Measurements from ENCODE around the gene NDUFB10.

DNA sequence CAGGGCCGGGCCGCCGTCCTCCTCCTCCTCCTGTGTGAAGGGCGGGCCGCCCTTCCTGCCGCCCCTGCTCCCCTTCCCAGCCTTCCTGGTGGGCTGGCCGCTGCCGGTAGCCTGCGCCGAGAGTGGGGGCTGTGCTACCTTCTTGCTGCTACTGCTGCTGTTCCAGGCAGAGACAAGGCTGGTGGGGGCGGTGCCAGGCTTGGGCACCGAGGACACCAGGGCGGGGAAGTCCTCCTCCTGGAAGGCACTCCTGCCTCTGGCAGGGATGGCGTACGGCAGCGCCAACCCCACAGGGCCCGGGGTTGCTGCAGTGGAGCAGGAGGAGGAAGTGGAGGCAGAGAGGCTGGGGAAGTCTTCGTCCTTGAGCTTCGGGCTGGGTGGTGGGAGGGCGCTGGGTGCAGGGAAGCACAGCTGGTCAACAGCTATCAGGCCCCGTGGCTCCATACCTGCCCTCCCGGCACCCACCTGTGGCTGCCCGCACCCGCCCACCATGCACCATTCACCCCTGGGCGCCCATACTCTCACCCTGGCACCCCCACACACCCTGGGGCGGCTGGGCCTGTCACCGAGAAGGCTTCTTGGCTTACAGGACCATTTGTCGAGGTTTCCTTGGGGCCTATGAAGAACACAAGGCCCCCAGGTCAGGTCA is 40.7 kb downstream of the NDUFB10 start:
- no peak for TF ChIP-seq CTCF (IDR thresholded peaks at IDR 0.05; ENCODE audit: low read length)
- no peak for TF ChIP-seq EZH2 (IDR thresholded peaks at IDR 0.05; ENCODE audit: borderline replicate concordance, low read length)
